HS-27A (cell line): ENCODE results near the gene COX17.
A peak's percentile ranks its signal among the peaks of the same experiment; 100 is the strongest.
"Not testable (repeated sequence)": the region's sequence is repeated elsewhere in the genome, so short reads cannot be mapped to it uniquely, and the experiment has no call there.

Experiments used
- DNase-seq: peaks from one replicate; pipeline ENCODE4 v3.0.0-alpha.2; 2012; ENCODE audit warnings: low read depth, missing footprints

The COX17 gene

DNA sequence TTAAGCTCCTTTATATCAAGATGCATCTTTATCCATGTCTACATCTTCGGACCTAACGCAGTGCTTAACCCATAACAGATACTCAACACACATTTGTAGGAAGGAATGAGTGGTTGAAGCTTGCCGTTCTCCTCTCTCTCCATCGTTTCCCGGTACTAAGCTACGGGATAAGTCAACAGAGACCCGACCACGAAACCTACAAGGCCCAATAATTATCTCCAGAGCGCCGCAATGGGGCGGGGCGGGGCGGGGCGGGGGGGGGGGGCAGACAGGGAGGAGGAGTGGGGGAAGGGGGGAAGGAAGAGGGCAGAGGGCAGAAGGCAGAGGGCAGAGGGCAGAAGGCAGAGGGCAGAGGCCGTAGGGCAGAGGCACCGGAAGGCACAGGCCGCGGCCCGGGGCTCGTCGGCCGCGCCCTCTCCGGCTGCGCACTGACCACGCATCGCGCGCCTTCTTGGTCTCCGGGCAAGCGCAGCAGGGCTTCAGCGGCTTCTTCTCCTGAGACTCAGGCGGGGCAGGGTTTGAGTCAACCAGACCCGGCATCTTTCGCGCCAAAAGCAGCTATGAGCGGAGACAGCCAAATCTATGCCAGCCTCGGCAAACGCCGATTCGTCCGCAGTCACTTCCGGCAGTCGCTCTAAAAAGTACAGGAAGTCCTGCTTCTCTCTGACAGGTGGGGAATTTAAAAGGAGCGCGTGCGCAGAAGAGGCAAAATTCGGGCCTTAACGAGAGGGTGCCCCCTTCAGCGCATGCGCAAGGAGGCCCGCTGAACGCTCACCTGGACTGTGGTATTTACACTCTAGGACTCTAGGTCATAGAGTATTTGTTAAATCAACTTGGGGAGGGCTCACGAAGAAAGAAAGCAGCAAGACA is at the start of gene COX17:
Gene COX17 (minus strand): TSS at position 636 of the 870 bp plus-strand sequence. CDS start 96 bp downstream, at position 540.
- peak; percentile 81 for DNase-seq

DNA sequence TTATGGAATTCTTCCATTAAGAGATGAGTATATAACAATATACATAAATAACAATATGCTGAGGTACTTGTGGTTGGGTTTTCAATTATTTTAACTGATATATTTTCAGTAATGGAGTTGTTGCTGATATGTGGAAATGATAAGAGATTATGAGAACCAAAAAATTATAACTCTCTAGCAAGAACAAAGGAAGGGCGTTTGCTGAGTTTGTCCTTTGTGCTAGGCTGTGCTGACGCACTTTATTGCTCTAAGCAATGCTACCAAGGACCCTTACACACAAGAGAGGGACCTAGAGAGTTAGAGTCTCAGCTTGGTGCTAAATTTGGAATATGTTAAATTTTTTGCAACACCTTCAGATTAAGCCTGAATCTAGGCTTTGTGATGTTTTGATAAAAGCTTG is 49.7 kb upstream of the COX17 start:
- no peak for DNase-seq

- DNase-seq, result no peak
These were observed 45.8 kb upstream of the COX17 start for GRCh38 chr3:119723022-119723421.

- no peak for DNase-seq
These were observed 40.3 kb upstream of the COX17 start for GRCh38 chr3:119717520-119717919.

- no peak for DNase-seq
These were observed 39.8 kb upstream of the COX17 start for GRCh38 chr3:119716998-119717397.

DNA sequence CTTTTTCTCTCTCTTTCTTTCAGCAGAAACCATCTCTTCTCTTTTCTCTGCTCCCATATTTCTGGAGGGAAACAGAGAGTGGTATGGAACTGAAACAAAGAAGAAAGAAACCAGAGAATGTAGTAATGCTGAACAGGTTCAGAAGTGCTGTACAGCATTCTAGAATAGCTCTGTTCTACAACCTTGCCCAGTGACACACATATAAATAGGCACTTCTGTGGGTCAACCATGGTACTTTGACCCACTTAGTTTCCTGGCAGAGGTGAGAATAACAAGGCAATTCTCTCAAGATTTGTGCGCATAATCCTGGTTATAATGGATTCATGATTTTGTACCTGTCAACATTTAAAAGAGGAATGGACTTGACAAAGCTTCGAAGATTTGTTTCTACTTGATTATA is 37.9 kb upstream of the COX17 start:
- no peak for DNase-seq

- no peak for DNase-seq
These were observed 26.8 kb upstream of the COX17 start for GRCh38 chr3:119703820-119704531.

DNA sequence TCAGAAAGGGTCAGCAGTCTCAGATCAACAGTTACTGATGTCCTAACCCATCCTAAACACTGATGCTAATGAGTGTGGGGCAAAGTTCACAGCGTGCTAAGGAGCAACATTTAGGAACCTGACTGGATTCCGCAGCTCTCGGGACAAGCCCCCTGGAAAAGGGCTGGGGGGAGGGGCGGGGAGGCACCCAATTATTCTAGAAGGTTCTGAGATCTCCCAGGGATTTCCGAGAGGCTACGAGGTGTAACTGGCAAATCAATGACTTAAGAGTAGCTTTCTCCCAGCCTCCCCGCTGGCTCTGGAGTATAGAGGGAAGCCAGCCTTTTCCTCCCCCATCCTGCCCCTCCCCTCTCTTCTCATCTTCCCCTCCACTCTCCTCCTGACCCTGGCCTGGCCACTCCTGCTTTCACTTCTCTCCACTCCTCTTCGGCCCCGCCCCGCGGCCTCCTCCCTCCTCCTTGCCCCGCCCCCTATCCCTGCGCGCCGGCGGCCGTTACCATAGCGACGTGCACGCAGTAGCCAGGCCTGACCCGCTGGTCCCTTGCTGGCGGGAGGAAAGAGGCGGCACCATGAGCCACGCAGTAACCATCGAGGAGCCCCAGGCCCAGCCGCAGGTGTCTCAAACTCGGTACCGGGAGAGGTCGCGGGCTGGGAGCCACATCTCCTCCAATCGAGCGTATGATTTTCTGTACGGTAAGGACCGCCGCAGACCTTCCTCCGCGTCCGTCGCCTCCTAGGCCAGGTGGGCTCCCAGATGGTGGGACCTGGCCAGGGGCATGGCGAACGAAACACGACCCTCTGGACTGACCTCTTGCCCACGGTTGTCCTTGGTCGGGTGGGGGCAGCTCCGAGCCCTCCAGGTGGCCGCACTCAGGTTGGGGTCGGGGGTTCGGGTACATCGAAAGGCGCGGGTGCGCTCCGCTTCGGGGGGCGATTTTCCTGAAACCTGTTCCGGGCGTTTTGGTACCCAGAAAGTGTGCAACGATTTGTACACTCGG is 25.6 kb upstream of the COX17 start, which contains the start of gene CFAP91:
Gene CFAP91 (plus strand): TSS at position 493 of the 998 bp plus-strand sequence. CDS start 77 bp downstream, at position 570.
- DNase-seq, result peak; percentile 74

DNA sequence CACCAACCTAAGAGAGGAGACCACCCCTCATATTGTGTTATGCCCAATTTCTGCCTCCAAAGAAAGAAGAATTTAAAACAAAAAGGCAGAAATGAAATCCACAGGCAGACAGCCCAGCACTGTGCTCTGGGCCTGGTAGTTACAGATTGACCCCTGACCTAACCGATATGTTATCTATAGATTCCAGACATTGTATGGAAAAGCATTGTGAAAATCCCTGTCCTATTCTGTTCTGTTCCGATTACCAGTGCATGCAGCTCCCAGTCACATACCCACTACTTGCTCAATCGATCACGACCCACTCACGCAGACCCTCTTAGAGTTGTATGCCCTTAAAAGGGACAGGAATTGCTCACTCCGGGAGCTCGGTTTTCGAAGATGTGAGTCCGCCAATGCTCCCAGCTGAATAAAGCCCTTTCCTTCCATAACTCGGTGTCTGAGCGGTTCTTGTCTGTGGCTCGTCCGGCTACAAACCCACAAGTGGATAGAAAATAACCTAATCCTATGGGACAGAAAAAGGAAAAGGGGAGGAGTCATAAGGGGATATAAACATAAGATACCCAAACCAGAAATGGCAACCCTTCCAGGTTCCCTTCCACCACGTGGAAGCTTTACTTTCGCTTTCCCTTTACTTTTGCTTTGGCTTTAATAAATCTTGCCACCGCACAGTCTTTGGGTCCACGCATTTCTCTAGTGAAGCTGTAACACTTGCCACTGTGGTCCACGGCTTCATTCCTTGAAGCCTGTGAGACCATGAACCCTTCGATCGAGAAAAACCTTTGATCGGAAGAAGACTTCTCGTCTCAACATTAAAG is 23.9 kb upstream of the COX17 start:
- DNase-seq, result no peak

GRCh38 chr3:119700269-119700919 is 23.2 kb upstream of the COX17 start:
- DNase-seq, result no peak

GRCh38 chr3:119697394-119697793 is 20.2 kb upstream of the COX17 start:
- no peak for DNase-seq

DNA sequence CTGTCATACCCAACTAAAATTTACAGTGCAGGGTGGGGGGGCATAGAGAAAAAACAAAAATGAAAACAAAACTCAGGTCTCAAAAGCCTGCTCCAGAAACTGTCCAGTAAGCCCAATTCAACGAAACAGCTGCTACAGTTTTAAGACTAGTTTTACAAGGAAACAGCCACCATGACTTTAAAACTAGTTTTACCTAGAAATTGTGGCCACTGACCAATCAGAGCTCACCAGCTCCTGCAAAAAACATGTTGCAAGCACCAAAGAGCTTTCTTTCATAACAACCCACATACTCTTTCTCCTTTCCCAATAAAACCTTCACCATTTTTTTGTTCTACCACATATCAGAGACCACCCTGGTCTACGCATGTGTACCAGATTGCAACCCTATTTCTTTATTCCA is 18.3 kb upstream of the COX17 start:
- no peak for DNase-seq

DNA sequence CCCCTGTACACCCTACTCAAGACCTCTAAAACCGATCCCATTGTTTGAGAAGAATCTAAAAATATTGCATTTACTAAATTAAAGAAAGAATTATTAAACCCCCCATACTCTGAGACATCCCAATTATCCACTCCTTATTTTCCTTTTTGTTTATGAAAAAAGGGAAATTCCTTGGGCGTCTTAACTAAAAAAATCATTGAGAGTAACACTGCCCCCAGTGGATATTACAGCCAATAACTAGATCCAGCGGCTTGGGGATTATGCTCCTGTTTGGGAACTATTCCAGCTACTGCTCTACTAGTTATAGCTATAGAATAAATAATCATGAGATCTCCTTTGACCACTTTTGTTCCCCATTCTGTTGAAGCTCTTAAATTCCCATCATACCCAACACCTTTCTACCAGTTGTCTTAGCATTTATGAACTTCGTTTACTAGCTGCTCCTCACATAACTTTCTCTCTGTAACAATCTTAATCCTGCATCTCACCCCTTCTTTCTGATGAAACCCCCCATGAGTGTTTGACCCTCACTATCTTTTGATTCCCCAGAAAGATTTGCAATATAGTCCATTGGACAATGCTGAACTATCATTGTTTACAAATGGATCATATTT is 12.9 kb upstream of the COX17 start:
- no peak for DNase-seq

DNA sequence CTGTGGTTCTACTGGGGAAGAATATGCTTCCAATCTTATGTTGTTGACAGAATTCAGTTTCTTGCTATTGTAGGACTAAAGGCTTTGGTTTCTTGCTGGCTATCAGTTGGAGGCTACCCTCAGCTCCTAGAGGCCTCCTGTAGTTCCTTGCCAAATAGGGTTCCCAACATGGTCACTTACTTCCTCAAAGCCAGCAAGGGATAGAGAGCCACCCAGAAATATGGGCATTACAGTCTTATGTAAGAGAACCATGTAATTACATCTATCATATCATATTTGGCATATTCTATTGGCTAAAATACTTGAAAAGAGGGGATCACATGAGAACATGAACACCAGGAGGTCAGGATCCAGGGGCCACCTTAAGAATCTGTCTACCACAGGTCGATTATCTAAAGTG is 6.2 kb upstream of the COX17 start:
- no peak for DNase-seq

GRCh38 chr3:119681279-119681678 is 4.1 kb upstream of the COX17 start:
- DNase-seq, result no peak

- no peak for DNase-seq
These were observed 2.7 kb upstream of the COX17 start for GRCh38 chr3:119679874-119680273.

DNA sequence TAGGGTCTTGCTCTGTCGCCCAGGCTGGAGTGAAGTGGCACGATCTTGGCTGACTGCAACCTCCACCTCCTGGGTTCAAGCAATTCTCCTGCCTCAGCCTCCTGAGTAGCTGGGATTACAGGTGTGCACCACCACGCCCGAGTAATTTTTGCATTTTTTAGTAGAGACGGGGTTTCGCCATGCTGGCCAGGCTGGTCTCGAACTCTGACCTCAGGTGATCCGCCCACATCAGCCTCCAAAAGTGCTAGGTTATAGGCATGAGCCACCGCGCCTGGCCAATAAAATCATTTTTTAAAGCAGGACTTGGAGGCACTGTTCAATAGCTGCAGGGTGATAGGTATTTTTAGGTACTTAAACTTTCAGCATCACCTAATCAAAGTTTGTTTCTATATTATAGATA is 1.0 kb upstream of the COX17 start:
- not testable (repeated sequence) for DNase-seq

DNA sequence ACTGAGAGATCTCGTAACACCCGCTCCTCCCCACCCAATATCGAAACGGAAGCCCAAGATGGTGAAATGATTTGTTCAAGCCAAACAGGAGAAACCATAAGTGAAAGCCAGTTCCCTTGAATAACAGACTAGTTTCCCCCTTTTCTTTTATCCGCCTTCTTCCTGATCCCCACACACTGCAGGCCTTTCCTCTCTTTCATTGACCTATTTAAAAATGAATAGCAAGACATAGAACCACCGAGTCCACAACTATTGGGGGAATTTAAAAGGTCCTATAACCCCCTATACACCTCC is 382 bp upstream of the COX17 start:
- no peak for DNase-seq

- DNase-seq, result no peak
These were observed 1.2 kb downstream of the COX17 start for GRCh38 chr3:119676020-119676419.

DNA sequence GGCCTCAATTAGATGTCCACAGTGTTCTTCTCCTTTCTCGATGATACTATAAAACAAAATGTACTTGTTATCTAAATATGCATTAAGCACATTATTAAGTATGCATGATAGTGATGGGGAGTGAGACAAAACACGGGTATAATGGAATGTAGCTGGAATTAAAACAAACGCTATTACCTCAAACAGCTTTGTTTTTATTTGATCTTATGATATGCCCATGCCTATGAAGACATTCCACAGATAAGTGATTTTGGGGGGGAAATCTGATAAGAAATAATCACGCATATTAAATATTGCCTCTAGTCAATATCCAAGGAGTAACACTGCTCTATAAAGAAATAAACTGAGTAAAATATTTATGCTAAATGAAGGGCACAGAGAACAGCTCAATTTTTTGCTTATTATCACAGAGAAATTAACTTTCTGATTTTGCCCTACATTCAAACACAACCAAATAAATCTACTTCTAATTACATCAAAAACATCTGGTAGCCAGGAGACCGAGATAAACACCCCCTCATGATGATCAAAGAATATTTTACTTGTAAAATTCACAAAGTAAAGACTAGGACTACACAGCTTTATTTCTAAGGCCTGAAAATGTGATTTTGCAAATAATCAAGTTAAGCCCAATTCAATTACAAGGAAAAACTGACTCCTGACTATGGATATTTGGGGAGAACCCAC is 1.9 kb downstream of the COX17 start:
- DNase-seq, result no peak
